ENCODE results near the gene CALU. TPM values are rescaled to one million over a fixed set of nuclear protein-coding genes. Genes with fewer than 3 reads are reported as not detected.

Gene CALU
- total and polyA plus RNA-seq, 5 donors from 2014 or later, result 19.1 to 30.2 (median 23.9) TPM

DNA sequence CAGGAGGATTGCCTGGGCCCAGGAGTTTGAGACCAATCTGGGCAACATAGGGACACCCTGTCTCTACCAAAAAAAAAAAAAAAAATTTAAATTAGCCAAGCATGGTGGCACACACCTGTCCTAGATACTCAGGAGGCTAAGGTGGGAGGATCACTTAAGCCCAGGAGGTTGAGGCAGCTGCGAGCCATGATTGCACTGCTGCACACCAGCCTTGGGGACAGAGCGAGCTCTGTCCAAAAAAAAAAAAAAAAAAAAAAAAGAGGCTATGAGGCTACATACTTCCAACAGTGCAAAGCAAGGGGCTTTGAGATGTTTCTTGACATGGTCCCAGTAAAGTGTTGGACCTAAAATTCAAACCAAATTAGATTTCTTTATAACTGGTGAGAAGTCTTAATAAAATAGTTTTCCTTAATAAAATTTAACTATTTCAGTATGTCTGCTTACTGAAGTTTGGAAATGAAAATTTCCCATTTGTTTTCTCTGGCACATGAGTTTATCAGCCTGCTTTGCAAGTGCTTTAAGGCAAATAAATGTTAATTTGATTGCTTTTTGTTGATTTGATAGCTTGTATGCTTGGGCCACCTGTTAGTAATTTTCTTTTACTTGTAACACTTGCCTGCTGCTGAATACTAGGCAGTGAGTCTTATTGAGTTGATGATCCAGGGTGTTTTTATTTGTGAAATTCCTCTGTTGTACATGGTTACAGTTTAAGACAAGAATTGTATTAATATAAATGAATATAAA is 16.1 kb downstream of the CALU start:
- H3K9me3 Mint-ChIP-seq, result no peaks in the 10 kb centered on the region
- Histone ChIP-seq H3K27ac (ENCODE audit: insufficient read depth, low read length, poor library complexity, severe bottlenecking) (no peak overlapping the region), H3K27me3 (ENCODE audit: control insufficient read depth, insufficient read depth, low read length) (no peaks in the 10 kb centered on the region), H3K9me3 (ENCODE audit: control insufficient read depth in 2 of 2, low read length in 2 of 2) (no peaks in the 10 kb centered on the region), H3K36me3 (ENCODE audit: control insufficient read depth, insufficient read depth, low read length) (peaks cover 62% of the 10 kb centered on the region), H3K4me1 (ENCODE audit: control insufficient read depth, insufficient read depth, low read length, poor library complexity, severe bottlenecking) (no peaks in the 10 kb centered on the region), H3K4me3 (ENCODE audit: low read depth, low read length) (no peak overlapping the region)
- no peak overlapping the region for H3K4me3 Mint-ChIP-seq
- no peak overlapping the region for H3K27ac Mint-ChIP-seq
- H3K36me3 Mint-ChIP-seq, result peaks cover 32% of the 10 kb centered on the region
- H3K4me1 Mint-ChIP-seq, result peaks cover 0 to 9% (median 5%) of the 10 kb centered on the region in 4 donors
- DNase-seq (no peak), ATAC-seq (ENCODE audit: low read depth in 2 of 2) (no peak)
- H3K27me3 Mint-ChIP-seq, result no peaks in the 10 kb centered on the region

DNA sequence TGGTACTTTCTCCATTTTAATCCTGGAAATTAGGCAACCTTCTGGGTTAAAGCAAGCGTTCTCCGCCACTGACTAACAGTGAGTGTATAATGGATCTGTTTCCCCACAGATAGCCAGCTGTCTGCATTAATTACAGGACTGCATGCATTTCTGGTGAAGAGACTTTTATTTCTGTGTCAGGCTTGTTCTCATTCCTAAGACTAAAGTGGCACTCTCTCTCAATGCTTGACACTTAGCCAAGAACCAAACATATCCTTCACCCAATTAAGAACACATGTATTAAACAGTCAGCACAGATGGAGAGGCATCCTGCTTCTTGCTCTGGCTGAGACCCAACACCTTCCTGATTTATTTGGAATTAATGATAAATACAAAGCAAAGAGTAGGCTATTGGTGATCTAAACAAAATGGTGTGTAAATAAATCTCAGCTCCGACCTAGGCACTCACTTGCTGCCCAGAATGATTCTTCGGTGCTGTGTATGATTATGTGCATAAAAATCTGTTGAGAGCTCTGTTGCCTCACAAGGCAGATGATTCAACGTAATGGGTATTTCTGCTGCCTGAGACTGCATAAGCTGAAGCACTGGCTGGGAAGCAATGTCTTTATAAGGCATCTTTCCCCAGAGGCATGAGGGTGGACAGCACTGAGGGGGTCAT is 16.8 kb downstream of the CALU start:
- ATAC-seq (ENCODE audit: low read depth in 2 of 2), result no peak
- Histone ChIP-seq H3K36me3 (ENCODE audit: control insufficient read depth, insufficient read depth, low read length) (peaks cover 59% of the 10 kb centered on the region), H3K4me1 (ENCODE audit: control insufficient read depth, insufficient read depth, low read length, poor library complexity, severe bottlenecking) (no peaks in the 10 kb centered on the region), H3K27me3 (ENCODE audit: control insufficient read depth, insufficient read depth, low read length) (no peaks in the 10 kb centered on the region), H3K27ac (ENCODE audit: insufficient read depth, low read length, poor library complexity, severe bottlenecking) (no peak overlapping the region), H3K4me3 (ENCODE audit: low read depth, low read length) (no peak overlapping the region), H3K9me3 (ENCODE audit: control insufficient read depth in 2 of 2, low read length in 2 of 2) (no peaks in the 10 kb centered on the region)
- Mint-ChIP-seq H3K9me3 (no peaks in the 10 kb centered on the region), H3K4me1 (peaks cover 0 to 6% (median 4%) of the 10 kb centered on the region in 4 donors), H3K36me3 (peaks cover 32% of the 10 kb centered on the region), H3K27ac (no peak overlapping the region), H3K27me3 (no peaks in the 10 kb centered on the region), H3K4me3 (no peak overlapping the region)
- no peak for DNase-seq

GRCh38 chr7:128757203-128757602 is 18.0 kb downstream of the CALU start:
- no peak overlapping the region for H3K27ac ChIP-seq (ENCODE audit: insufficient read depth, low read length, poor library complexity, severe bottlenecking)
- H3K4me3 ChIP-seq (ENCODE audit: low read depth, low read length), result no peak overlapping the region
- Mint-ChIP-seq H3K4me1 (peaks cover 0 to 8% (median 5%) of the 10 kb centered on the region in 4 donors), H3K9me3 (no peaks in the 10 kb centered on the region), H3K4me3 (no peak overlapping the region), H3K36me3 (peaks cover 37% of the 10 kb centered on the region), H3K27ac (peak overlapping the region in 1 of 3 donors; percentile 3), H3K27me3 (no peaks in the 10 kb centered on the region)
- H3K27me3 ChIP-seq (ENCODE audit: control insufficient read depth, insufficient read depth, low read length), result no peaks in the 10 kb centered on the region
- ATAC-seq (ENCODE audit: low read depth in 2 of 2) (no peak), DNase-seq (no peak)
- no peaks in the 10 kb centered on the region for H3K9me3 ChIP-seq (ENCODE audit: control insufficient read depth in 2 of 2, low read length in 2 of 2)
- peaks cover 70% of the 10 kb centered on the region for H3K36me3 ChIP-seq (ENCODE audit: control insufficient read depth, insufficient read depth, low read length)
- H3K4me1 ChIP-seq (ENCODE audit: control insufficient read depth, insufficient read depth, low read length, poor library complexity, severe bottlenecking), result no peaks in the 10 kb centered on the region

DNA sequence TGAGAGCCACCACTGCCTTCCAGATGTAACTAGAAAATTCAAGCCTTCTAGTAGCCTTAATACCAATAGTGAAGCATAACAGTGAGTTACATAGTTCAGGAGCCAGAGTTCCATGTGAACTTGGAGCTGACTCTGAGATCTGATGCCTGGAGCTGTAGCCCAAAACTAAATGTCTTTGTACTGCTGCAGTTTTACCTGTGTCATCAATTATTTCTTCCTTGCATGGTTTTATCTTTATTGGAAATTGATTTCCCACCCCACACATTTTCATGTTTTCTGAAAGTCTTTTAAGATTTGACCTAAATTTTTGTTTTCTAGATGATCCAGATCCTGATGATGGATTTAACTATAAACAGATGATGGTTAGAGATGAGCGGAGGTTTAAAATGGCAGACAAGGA is 19.4 kb downstream of the CALU start:
- no peak overlapping the region for H3K4me3 Mint-ChIP-seq
- DNase-seq, result no peak
- peaks cover 0 to 4% (median under 1%) of the 10 kb centered on the region in 4 donors for H3K4me1 Mint-ChIP-seq
- no peaks in the 10 kb centered on the region for H3K9me3 Mint-ChIP-seq
- Histone ChIP-seq H3K27me3 (ENCODE audit: control insufficient read depth, insufficient read depth, low read length) (no peaks in the 10 kb centered on the region), H3K4me1 (ENCODE audit: control insufficient read depth, insufficient read depth, low read length, poor library complexity, severe bottlenecking) (no peaks in the 10 kb centered on the region), H3K36me3 (ENCODE audit: control insufficient read depth, insufficient read depth, low read length) (peaks cover 65% of the 10 kb centered on the region), H3K9me3 (ENCODE audit: control insufficient read depth in 2 of 2, low read length in 2 of 2) (no peaks in the 10 kb centered on the region), H3K27ac (ENCODE audit: insufficient read depth, low read length, poor library complexity, severe bottlenecking) (no peak overlapping the region), H3K4me3 (ENCODE audit: low read depth, low read length) (no peak overlapping the region)
- no peak for ATAC-seq (ENCODE audit: low read depth in 2 of 2)
- H3K36me3 Mint-ChIP-seq, result peaks cover 36% of the 10 kb centered on the region
- H3K27me3 Mint-ChIP-seq, result no peaks in the 10 kb centered on the region
- H3K27ac Mint-ChIP-seq, result peak overlapping the region in 2 of 3 donors; percentile 3 to 31

GRCh38 chr7:128759242-128759641 is 20.1 kb downstream of the CALU start:
- H3K4me3 Mint-ChIP-seq, result no peak overlapping the region
- peaks cover 64% of the 10 kb centered on the region for H3K36me3 ChIP-seq (ENCODE audit: control insufficient read depth, insufficient read depth, low read length)
- H3K4me1 ChIP-seq (ENCODE audit: control insufficient read depth, insufficient read depth, low read length, poor library complexity, severe bottlenecking), result no peaks in the 10 kb centered on the region
- no peaks in the 10 kb centered on the region for H3K27me3 ChIP-seq (ENCODE audit: control insufficient read depth, insufficient read depth, low read length)
- H3K27ac ChIP-seq (ENCODE audit: insufficient read depth, low read length, poor library complexity, severe bottlenecking), result no peak overlapping the region
- peaks cover 30% of the 10 kb centered on the region for H3K36me3 Mint-ChIP-seq
- H3K27me3 Mint-ChIP-seq, result no peaks in the 10 kb centered on the region
- peaks cover 0 to 4% (median under 1%) of the 10 kb centered on the region in 4 donors for H3K4me1 Mint-ChIP-seq
- no peak for DNase-seq
- no peak overlapping the region for H3K27ac Mint-ChIP-seq
- no peak for ATAC-seq (ENCODE audit: low read depth in 2 of 2)
- H3K9me3 ChIP-seq (ENCODE audit: control insufficient read depth in 2 of 2, low read length in 2 of 2), result no peaks in the 10 kb centered on the region
- H3K9me3 Mint-ChIP-seq, result no peaks in the 10 kb centered on the region
- no peak overlapping the region for H3K4me3 ChIP-seq (ENCODE audit: low read depth, low read length)

DNA sequence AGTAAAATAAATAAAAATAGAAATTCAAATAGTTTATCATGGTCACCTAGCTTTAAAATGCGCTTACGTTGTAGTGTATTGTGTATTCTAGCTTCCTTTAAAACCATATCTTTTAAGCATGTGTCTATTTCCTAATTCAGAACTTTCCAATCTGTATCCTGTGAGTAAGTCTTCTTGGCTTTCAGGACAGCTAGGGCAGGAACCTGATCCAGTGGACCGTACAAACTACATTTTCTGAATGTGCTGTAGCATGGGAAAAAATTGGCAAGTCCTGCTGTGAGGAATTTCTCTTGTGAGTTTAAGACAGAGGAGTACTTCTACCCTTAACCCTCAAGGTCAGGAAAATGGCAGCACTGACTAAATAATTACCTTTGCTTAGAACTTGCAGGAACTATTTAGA is 24.4 kb downstream of the CALU start:
- Histone ChIP-seq H3K4me3 (ENCODE audit: low read depth, low read length) (no peak overlapping the region), H3K27ac (ENCODE audit: insufficient read depth, low read length, poor library complexity, severe bottlenecking) (no peak overlapping the region), H3K36me3 (ENCODE audit: control insufficient read depth, insufficient read depth, low read length) (peaks cover 55% of the 10 kb centered on the region), H3K9me3 (ENCODE audit: control insufficient read depth in 2 of 2, low read length in 2 of 2) (no peaks in the 10 kb centered on the region), H3K27me3 (ENCODE audit: control insufficient read depth, insufficient read depth, low read length) (no peaks in the 10 kb centered on the region), H3K4me1 (ENCODE audit: control insufficient read depth, insufficient read depth, low read length, poor library complexity, severe bottlenecking) (no peaks in the 10 kb centered on the region)
- H3K4me3 Mint-ChIP-seq, result no peak overlapping the region
- peaks cover 31% of the 10 kb centered on the region for H3K36me3 Mint-ChIP-seq
- H3K27ac Mint-ChIP-seq, result no peak overlapping the region
- peaks cover 0 to 4% (median 0%) of the 10 kb centered on the region in 4 donors for H3K4me1 Mint-ChIP-seq
- ATAC-seq (ENCODE audit: low read depth in 2 of 2), result no peak
- no peaks in the 10 kb centered on the region for H3K27me3 Mint-ChIP-seq
- DNase-seq, result no peak
- H3K9me3 Mint-ChIP-seq, result no peaks in the 10 kb centered on the region

- peaks cover 55% of the 10 kb centered on the region for H3K36me3 Mint-ChIP-seq
- Histone ChIP-seq H3K36me3 (ENCODE audit: control insufficient read depth, insufficient read depth, low read length) (peaks cover 55% of the 10 kb centered on the region), H3K9me3 (ENCODE audit: control insufficient read depth in 2 of 2, low read length in 2 of 2) (no peaks in the 10 kb centered on the region), H3K27me3 (ENCODE audit: control insufficient read depth, insufficient read depth, low read length) (no peaks in the 10 kb centered on the region), H3K4me3 (ENCODE audit: low read depth, low read length) (no peak overlapping the region), H3K4me1 (ENCODE audit: control insufficient read depth, insufficient read depth, low read length, poor library complexity, severe bottlenecking) (no peaks in the 10 kb centered on the region), H3K27ac (ENCODE audit: insufficient read depth, low read length, poor library complexity, severe bottlenecking) (no peak overlapping the region)
- H3K27ac Mint-ChIP-seq, result no peak overlapping the region
- DNase-seq (no peak), ATAC-seq (ENCODE audit: low read depth in 2 of 2) (no peak)
- no peaks in the 10 kb centered on the region for H3K27me3 Mint-ChIP-seq
- no peaks in the 10 kb centered on the region for H3K9me3 Mint-ChIP-seq
- H3K4me1 Mint-ChIP-seq, result no peaks in the 10 kb centered on the region
- peak overlapping the region in 1 of 4 donors; percentile 38 for H3K4me3 Mint-ChIP-seq
Measured at GRCh38 chr7:128767475-128768110, 28.4 kb downstream of the CALU start.

Data from CD4-positive, CD25-positive, alpha-beta regulatory T cell (primary cell).